ENCODE data around the gene KIFC1. TPM values are rescaled to one million over a fixed set of nuclear protein-coding genes. Genes with fewer than 3 reads are reported as not detected.

The KIFC1 gene
- total and polyA plus RNA-seq, 9 of the 15 experiments (the other 6 are each of a cell fraction or from before 2014, with no cell fraction given): 1.3 to 95.2 (median 76.9) TPM

DNA sequence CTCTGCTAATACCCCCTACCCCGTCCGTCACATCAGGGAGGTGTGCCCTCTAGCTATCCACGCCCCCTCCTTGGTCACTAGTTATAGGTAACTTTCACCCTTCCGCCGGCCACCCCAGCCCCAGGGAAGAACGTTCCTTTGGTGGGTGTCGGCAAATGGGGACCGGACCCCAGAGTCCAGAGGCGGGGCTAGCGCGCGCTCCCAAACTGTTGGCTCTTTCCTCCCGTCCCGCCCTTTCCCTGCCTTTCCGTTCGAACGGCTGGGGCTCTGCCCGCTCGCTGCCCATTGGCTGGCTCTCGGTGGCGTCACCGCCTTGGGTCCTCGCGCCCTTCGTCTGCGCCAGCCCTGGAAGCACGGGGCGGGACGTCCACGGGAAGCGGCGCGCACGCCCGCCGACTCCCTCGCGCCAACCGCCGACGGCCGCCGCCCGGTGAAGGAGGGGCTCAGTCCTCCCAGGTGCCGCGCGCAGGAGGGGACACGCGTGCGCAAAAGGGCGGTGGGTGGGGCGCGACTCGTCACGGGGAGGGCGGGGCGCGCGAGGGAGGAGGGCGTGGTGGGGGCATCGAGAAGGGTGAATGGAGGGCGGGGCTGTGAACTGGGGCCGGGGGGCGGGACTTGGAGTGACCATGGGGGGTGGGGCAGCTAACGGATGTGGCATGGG is 18.6 kb downstream of the KIFC1 start (continued):
- TF ChIP-seq ZNF407 (IDR thresholded peaks at IDR 0.05; ENCODE audit: low read depth) (no peak), IFI16 (CRISPR knock-in tag; IDR thresholded peaks at IDR 0.05) (no peak), PHF8 (IDR thresholded peaks at IDR 0.05; ENCODE audit: borderline replicate concordance, low read length) (peak; percentile 26; the same call in 1 of the 2 replicates), NCOA4 (IDR thresholded peaks at IDR 0.05; ENCODE audit: partially characterized antibody) (no peak), FOSL1 (tag; conservative IDR thresholded peaks at IDR 0.05) (0 out of 2 replicates have a peak, but pooled peaks have one; percentile 9), HOMEZ (CRISPR knock-in tag; IDR thresholded peaks at IDR 0.05) (0 out of 2 replicates have a peak, but pooled peaks have one; percentile 68), ETV5 (CRISPR knock-in tag; IDR thresholded peaks at IDR 0.05; ENCODE audit: low read depth) (peak; percentile 78; the same call in 1 of the 2 replicates)
- TF ChIP-seq, protein P1, sequence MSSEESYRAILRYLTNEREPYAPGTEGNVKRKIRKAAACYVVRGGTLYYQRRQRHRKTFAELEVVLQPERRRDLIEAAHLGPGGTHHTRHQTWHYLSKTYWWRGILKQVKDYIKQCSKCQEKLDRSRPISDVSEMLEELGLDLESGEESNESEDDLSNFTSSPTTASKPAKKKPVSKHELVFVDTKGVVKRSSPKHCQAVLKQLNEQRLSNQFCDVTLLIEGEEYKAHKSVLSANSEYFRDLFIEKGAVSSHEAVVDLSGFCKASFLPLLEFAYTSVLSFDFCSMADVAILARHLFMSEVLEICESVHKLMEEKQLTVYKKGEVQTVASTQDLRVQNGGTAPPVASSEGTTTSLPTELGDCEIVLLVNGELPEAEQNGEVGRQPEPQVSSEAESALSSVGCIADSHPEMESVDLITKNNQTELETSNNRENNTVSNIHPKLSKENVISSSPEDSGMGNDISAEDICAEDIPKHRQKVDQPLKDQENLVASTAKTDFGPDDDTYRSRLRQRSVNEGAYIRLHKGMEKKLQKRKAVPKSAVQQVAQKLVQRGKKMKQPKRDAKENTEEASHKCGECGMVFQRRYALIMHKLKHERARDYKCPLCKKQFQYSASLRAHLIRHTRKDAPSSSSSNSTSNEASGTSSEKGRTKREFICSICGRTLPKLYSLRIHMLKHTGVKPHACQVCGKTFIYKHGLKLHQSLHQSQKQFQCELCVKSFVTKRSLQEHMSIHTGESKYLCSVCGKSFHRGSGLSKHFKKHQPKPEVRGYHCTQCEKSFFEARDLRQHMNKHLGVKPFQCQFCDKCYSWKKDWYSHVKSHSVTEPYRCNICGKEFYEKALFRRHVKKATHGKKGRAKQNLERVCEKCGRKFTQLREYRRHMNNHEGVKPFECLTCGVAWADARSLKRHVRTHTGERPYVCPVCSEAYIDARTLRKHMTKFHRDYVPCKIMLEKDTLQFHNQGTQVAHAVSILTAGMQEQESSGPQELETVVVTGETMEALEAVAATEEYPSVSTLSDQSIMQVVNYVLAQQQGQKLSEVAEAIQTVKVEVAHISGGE (CRISPR knock-in tag; IDR thresholded peaks at IDR 0.05): peak in 2 of 3 experiments; percentile 54 to 95; a peak in 2 of 6 replicates
- TF ChIP-seq, protein P2, sequence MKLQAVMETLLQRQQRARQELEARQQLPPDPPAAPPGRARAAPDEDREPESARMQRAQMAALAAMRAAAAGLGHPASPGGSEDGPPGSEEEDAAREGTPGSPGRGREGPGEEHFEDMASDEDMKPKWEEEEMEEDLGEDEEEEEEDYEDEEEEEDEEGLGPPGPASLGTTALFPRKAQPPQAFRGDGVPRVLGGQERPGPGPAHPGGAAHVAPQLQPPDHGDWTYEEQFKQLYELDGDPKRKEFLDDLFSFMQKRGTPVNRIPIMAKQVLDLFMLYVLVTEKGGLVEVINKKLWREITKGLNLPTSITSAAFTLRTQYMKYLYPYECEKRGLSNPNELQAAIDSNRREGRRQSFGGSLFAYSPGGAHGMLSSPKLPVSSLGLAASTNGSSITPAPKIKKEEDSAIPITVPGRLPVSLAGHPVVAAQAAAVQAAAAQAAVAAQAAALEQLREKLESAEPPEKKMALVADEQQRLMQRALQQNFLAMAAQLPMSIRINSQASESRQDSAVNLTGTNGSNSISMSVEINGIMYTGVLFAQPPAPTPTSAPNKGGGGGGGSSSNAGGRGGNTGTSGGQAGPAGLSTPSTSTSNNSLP (IDR thresholded peaks at IDR 0.05; ENCODE audit: borderline replicate concordance, low read depth, low read length): no peak
